CD4-positive, alpha-beta T cell treated with Interleukin-10 for 1 hour (primary cell): Measurements from ENCODE around the gene HIPK2.

ENCODE experiments used
- DNase-seq: peaks from one replicate; pipeline ENCODE4 v3.0.0-alpha.2; 2020

HIPK2 gene

GRCh38 chr7:139711991-139712743, 65.6 kb downstream of the HIPK2 start:
- DNase-seq: no peak

- no peak for DNase-seq
Observed at GRCh38 chr7:139710036-139710435, 67.8 kb downstream of the HIPK2 start.

DNA sequence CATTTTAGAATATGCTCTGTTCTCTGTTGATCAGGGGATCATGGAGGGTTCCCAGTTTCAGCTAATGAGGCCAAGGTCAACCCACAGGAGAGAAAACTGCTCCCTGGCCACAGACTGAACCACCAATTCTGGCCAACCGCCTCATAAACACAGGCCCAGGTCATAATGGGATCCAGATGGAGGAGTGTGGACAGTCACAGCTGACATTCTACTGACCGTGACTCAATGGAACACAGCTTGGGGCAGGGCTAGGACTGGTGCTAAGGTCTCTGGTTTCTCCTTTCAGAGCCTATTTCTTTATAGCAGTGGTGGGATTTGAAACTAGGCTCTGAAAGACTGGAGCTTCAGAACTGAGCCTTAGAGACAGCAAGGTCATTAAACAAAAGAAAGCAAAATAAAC, 68.3 kb downstream of the HIPK2 start:
- no peak for DNase-seq

DNA sequence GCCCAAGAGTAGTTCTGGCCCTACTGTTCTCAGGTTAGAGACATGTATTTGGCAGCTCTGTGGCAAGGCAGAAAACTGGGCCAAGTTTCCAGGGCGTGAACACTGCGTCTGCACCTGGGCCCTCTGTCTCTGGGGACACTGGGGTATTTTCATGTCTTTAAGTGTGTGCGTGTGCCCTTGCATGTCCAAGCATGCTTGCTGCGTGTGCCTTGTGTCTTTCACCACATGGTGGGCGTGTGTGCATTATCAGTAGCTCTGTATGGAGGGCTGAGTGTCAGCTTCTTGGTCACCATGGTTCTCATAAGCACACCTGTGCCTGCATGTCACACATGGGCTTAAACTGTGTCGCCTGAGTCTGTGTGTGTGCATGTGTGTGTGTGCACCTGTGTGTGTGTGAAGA, 69.3 kb downstream of the HIPK2 start:
- DNase-seq: no peak

DNA sequence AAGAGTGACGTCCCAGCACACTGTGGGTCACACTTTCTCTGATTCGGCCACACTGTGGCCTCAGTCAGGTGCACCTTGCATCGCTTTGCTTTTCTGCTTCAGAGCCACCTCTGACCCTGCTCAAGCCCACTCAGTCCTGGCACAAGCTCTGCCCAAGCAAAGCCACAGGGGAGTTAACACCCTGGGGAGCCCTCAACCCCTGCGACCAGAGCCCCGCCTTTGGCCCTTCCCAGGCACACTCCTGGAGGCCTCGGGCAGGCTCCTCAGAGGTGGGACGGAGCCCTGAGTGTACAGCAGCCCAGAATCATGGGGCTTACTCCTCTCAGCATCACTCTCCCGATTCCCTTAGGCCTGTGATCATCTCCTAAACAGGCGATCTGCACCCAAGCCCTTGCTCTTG, 71.0 kb downstream of the HIPK2 start:
- DNase-seq: no peak

DNA sequence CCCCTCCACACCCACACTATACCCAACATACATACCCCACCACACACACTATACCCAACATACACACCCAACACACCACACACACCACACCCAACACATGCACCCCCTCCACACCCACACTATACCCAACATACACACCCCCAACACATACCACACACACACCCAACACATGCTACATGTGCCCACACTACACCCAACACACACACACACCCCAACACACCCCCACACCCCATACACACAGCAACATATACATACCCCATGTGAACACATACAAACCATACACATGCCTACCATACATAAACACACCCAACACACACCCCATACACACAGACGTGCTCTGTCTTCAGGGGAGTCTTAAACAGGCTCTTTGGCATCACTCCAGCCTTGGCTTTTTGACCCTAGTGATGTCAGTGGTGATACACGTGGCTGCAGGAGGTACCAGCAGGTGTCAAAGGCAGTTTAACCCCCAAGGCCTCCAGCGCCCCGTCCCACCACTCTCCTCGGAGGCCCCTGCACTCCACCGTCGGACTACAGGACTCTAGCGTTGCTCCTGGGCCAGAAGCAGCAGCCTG, 73.4 kb downstream of the HIPK2 start:
- DNase-seq: no peak

- DNase-seq: no peak
Observed at GRCh38 chr7:139703487-139704307, 74.1 kb downstream of the HIPK2 start.

DNA sequence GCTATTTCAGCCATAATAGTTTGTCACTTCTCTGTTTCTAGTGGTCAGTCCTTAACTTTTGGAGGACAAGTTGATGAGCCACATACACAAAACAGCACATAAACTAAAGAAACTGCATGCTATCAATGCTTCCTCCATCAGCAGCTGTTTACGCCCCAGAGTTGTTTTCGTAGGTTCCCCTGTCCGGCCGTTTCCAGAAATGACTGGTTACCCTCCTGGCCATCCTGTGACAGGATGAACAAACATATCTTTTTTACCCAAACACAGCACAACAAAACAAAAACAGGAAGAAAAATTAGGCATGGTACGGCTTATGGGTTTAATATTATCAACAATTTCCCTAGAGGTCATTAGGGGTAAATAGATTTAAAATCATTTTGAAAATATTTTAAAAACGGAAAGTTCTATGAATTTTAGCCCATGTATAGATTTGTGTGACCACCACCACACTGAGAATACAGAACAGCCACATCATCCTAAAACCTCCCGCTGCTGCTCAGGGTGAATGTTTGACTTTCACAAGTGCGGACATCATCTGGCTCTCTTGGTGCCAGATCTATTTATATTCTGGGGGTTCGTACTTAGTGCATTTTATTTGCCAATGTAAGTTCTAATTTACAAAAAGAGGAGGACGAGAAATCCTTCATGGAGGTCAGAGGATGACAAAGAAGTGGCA, 74.8 kb downstream of the HIPK2 start:
- DNase-seq: no peak

- DNase-seq: no peak
Observed at GRCh38 chr7:139702313-139702731, 75.5 kb downstream of the HIPK2 start.

GRCh38 chr7:139701908-139702307, 75.9 kb downstream of the HIPK2 start:
- no peak for DNase-seq

GRCh38 chr7:139700505-139701235, 77.1 kb downstream of the HIPK2 start:
- DNase-seq: no peak

DNA sequence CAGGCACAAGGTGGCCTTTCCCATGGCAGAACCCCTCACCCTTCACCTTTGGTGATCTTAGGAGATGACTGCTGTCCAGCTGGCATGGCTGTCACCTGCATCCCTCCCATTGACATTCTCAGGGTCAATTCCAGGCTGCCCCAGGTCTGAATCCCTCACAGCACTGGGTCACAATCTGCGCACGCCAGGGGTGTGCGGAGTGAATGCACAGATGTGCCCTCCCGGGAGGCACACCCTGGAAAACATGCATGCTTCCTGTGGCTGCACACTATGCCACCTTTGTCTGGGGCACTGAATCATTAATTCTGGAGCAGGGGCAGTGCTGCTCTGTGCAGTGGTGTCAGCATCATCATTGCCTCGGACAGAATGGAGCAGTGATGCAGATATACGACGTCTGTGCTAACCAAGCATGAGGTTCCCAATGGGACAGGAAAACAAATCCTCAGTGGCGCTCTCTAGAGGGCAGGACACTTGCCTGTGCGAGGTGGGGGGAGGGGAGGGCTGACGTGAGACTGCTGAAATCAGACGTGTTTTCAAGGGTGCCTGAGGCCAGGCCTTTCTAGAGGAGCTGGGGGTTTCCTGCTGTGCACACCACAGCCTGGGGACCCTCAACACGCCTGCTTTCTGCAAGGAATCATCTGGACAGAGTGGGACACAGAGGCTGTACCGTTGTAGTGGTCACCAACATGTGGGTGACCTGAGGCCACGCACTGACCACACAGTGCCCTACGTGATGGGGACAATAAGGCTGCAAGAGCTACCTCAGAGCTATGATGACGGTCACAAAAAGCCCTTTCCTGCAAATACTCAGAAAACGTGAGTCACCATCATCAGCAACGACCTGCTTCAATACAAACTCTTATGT, 77.9 kb downstream of the HIPK2 start:
- no peak for DNase-seq

DNA sequence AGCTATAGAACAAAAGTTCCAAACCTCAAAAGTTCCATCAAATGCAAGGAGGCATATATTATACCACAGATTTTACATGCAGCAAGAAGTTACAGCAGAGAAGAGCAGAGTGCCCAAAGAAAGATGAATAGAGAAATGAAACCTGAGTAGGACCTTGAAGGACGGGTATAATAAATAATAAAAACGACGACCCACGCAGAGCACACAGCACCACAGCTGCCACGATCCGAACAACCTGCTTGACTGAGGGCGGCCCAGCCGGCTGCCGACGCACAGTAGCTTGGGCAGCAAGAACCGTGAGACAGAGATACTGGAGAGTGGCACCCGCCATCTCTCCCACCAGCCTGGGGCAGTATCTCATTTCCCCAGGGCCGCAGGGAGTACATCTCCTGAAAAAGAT, 79.0 kb downstream of the HIPK2 start:
- no peak for DNase-seq

DNA sequence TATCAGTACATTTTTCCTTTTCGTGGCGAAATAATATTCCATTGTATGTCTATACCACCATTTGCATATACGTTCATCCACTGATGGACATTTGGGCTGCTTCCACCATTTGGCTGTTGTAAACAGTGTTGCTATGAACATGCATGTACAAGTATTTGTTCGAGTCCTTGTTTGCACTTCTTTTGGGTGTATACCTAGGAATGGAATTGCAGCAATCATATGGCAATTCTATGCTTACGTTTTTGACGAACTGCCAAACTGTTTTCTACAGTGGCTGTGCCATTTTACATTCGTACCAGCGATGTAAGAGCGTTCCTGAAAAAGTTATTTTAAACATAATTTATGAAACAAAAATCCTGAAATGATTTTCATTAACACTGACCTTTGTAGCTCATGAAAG, 79.5 kb downstream of the HIPK2 start:
- DNase-seq: no peak

GRCh38 chr7:139697056-139697455, 80.7 kb downstream of the HIPK2 start:
- no peak for DNase-seq

DNA sequence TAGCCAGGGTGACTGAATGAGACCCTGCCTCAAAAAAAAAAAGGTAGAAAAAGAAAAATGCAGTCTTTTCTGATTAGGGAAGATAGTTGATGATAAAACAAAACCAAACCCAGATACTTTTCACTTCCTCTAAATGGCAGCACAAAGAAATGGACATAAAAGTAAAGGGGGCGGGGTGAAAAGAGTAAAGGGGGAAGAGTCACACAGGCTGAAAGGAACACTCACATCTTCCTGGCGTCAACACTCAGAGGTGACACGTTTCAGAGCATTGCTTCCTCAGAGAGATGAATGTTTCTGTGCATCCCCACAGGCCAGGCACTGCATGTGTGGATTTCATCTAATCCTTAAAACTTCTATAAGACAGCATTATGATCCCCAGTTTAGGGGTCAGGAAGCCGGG, 81.2 kb downstream of the HIPK2 start:
- no peak for DNase-seq

DNA sequence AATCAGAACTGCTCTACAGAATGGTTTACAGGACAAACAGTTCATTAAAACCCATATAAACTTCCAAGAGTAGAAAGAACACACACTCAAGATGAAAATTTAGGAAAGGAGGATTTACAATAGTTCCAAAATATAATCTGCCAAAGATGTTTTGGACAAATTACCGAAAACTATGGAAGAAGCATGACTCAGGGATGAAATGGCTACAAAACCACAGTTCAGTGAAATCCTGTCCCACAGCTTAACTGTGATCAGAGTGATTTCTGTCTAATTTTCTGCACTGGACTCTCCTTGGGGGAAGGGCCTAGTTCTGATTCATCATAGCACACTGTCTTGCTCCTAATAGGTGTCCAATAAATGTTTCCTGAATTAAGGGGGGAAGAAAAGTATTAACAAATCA, 82.2 kb downstream of the HIPK2 start:
- no peak for DNase-seq

GRCh38 chr7:139695051-139695450, 82.7 kb downstream of the HIPK2 start:
- no peak for DNase-seq

DNA sequence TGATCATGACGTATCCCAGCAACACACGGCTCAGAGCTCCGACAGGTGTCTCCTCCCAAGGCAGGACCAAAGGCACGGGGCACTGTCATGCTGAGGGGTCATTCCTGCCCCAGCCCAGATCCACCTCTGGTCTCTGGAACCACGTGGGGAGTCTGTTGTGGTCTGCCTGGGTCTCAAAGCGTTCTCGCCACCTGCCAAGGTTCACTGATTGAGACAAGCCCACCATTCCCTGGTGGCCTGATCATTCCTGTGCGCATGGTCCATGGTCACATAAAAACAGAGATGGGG, 83.5 kb downstream of the HIPK2 start:
- no peak for DNase-seq

DNA sequence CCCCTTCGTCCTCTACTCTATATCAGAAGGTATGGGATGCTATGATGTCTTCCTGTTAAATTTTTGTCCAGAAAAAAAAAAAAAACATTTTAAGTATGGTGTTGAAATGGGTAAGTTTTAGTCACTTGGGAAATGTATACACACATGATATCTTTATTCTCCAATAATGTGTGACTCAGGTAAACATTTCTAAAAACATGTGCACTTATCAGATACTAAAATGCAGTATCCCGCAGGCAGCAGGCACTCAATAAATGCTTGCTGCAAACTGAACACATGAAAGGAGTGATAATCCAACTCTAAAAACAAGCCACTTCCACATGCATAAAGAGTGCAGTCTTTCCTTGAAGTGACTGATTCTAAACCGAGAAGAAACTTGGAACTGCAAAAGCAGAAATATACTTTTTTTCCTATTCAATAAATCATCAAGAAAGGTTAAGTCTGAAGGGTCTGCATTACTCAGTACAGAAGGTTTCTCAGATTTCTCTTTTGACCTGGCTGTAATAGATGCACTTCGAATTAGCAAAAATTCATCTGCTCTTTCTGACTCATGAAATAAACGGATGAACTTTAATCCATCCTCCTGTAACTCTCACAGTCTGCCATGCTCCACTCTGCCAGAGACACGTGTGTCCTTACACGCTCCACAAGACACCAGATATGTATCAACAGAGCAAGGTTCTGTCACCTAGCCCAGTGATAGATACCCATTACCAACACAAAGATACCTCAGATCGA, 84.0 kb downstream of the HIPK2 start:
- no peak for DNase-seq

DNA sequence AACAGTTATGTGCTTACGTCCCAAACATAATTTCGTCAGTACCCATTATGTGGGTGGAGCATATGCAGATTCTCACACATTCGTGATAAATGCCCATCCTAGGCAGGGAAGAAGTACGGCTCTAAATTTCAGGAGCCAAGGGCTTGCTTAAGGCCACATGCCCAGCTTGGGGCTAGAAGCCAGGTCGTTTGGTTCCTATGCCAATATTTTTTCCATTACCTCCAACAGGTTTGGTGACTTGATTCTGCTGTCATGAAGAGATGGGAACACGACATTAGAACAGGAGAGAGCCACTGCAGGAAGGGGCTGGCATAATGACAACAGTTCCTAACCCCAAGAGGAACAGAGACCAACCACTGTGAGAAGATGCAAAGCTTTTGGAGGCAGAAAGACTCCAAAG, 85.1 kb downstream of the HIPK2 start:
- no peak for DNase-seq
